Hepatocyte (in vitro differentiated cells): ENCODE data around the gene TRIM72.

ENCODE experiments used
- EZH2phosphoT487 ChIP-seq: fragments of 200-600 bp; sonication (generic); IDR thresholded peaks from one replicate; pipeline ENCODE4 v1.6.1; 2018; ENCODE audit warnings: antibody characterized with exemption, mild to moderate bottlenecking, low read depth, moderate library complexity; ENCODE audit not compliant: unreplicated experiment, severe bottlenecking
- TF ChIP-seq, protein P1 (sequence below): fragments of 200-600 bp; sonication (generic); IDR thresholded peaks from 2 replicates; pipeline ENCODE4 v1.5.1; 2016; ENCODE audit warnings: antibody characterized with exemption, mild to moderate bottlenecking; ENCODE audit not compliant: poor library complexity

GRCh38 chr16:31270795-31271194 lies 56.9 kb downstream of the TRIM72 start:
- TF ChIP-seq, protein P1, sequence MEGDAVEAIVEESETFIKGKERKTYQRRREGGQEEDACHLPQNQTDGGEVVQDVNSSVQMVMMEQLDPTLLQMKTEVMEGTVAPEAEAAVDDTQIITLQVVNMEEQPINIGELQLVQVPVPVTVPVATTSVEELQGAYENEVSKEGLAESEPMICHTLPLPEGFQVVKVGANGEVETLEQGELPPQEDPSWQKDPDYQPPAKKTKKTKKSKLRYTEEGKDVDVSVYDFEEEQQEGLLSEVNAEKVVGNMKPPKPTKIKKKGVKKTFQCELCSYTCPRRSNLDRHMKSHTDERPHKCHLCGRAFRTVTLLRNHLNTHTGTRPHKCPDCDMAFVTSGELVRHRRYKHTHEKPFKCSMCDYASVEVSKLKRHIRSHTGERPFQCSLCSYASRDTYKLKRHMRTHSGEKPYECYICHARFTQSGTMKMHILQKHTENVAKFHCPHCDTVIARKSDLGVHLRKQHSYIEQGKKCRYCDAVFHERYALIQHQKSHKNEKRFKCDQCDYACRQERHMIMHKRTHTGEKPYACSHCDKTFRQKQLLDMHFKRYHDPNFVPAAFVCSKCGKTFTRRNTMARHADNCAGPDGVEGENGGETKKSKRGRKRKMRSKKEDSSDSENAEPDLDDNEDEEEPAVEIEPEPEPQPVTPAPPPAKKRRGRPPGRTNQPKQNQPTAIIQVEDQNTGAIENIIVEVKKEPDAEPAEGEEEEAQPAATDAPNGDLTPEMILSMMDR = no peak
- no peak for TF ChIP-seq EZH2phosphoT487
